GM19239 (cell line): ENCODE results near the gene DNMT3B.
"Not testable (repeated sequence)": the region's sequence is repeated elsewhere in the genome, so short reads cannot be mapped to it uniquely, and the experiment has no call there.

Experiments used
- DNase-seq: peaks from one replicate; pipeline ENCODE4 v3.0.0; 2011; ENCODE audit warnings: low spot score; ENCODE audit not compliant: insufficient read length
- FAIRE-seq: peaks from 2 replicates; lab custom pipeline; 2011; peaks lifted over from hg19 to GRCh38; lab: Jason Lieb, UNC

Gene DNMT3B

GRCh38 chr20:32761831-32762753 lies at the start of gene DNMT3B:
Gene DNMT3B (plus strand): TSS chr20:32762385. CDS start chr20:32780324, 17,939 bp downstream.
- peak; percentile 82 for DNase-seq
- no peak for FAIRE-seq

GRCh38 chr20:32718749-32719348 lies 43.3 kb upstream of the DNMT3B start:
- FAIRE-seq = no peak

DNA sequence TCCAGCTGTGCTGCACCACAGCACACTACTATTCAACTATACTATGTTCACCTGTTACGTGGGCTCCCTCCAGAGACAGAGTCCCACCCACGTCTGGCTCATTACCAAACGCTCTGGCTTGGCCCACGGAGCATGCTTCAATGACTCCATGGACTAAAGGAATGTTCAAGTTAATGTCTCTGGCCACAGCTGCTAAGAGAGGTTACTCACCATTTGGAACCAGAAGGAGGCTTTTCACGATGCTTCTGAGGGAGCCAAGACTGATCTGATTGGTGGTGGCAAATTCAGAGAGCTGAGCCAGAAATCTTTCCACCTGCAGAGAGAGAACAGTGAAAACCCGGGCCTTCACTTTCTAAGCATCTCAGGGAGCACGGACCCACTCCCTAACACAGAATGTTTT lies 34.5 kb upstream of the DNMT3B start:
- DNase-seq = no peak
- FAIRE-seq = no peak

More at GRCh38 chr20:32718749-32719348, 43.3 kb upstream of the DNMT3B start:
- DNase-seq = no peak

DNA sequence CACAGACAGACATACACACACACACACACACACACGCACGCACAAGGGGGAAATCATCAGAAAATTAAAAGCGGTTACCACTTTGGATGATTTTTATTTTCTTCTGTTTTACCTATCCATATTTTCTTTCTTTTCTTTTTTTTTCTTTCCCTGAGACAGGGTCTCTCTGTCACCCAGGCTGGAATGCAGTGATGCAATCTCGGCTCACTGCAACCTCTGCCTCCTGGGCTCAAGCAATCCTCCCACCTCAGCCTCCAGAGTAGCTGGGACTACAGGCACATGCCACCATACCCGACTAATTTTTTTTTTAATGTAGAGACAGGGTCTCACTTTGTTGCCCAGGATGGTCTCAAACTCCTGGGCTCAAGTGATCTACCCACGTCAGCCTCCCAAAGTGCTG lies 33.8 kb upstream of the DNMT3B start:
- FAIRE-seq = not testable (repeated sequence)

GRCh38 chr20:32729334-32729733 lies 32.9 kb upstream of the DNMT3B start:
- not testable (repeated sequence) for DNase-seq, FAIRE-seq

More for the DNA sequence above, 33.8 kb upstream of the DNMT3B start:
- DNase-seq = not testable (repeated sequence)

GRCh38 chr20:32731882-32732266 lies 30.3 kb upstream of the DNMT3B start:
- DNase-seq (no peak), FAIRE-seq (no peak)

GRCh38 chr20:32737371-32738223 lies 24.6 kb upstream of the DNMT3B start:
- FAIRE-seq = no peak
- no peak for DNase-seq

GRCh38 chr20:32741151-32741550 lies 21.0 kb upstream of the DNMT3B start:
- DNase-seq = no peak
- no peak for FAIRE-seq

DNA sequence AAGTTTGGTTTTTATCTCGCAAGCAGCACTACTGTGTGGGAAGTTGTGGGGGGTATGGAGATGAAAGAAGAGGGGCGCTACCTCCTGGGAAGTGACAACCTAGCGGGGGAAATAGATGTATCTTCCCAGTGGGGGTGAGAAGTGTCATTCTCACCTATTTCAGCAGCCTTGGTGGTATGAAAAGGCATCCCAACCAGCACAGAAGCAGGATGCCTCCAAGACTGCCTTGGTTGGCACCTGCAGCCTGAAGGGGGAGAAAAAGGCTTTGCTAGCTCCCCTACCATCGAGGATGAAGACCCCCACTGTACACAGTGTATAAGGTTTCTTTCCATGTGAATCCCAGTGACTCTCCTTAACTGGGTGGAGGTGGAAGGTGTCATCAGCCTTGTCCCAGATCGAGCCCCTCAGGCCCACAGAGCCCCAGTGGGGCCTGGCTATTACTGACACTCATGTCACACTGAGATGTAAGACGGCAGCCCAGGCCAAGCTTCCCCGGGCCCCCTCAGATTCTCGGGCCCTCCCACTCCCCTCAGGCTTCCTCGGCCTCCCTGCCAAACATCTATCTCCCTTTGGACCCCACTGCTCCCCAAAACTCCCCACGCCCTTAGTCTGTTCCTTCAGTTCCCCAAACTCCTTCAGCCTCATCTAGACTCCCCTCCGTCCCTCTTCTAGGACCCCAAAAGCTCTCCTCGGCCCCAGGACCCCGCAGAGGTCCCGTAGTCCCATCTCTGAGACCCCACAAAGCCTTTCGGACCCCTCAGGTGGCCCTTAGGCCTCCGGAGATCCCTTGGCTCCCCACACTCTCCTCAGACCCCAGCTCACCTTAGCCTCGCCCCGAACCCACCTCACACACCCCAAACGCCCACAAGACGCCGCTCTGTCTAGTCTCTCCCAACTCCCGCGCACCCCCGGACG lies 19.6 kb upstream of the DNMT3B start:
- no peak for DNase-seq
- no peak for FAIRE-seq

GRCh38 chr20:32743237-32744112 lies 18.7 kb upstream of the DNMT3B start, which contains the start of gene COMMD7:
Gene COMMD7 (minus strand): TSS chr20:32743467. CDS start chr20:32743391, 76 bp downstream.
- peak; percentile 55 for DNase-seq
- peak; percentile 23 for FAIRE-seq

DNA sequence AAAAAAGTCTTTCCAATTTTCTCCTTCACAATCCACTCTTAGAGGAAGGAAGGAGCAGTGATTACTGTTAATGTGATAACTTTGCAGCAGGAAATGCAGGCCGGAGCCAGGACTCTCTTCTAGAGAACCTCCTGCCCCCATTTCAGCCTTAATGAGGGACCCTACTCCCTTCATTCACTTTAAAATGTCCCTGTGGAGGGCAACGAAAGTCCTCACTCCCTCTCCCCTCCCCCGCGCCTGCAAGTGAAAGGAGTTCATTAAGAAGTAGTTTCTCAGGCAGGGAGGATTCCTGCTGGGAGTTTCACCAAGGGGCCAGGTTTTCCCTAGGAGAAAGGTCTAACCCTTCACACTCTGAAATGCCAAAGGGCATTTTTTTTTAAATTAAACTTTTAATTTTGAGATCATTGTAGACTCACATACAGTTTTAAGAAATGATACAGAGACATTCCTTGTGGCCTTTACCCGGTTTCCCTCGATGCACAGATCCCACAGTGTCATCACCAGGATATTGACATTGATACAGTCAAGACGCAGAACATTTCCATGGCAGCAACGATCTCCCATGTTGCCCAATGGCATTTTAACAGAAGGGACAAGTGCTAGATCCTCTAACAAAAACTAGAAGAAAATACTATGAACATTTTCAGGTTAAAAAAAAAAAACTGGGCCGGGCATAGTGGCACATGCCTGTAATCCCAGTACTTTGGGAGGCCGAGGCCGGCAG lies 12.1 kb upstream of the DNMT3B start:
- FAIRE-seq (no peak), DNase-seq (no peak)

DNA sequence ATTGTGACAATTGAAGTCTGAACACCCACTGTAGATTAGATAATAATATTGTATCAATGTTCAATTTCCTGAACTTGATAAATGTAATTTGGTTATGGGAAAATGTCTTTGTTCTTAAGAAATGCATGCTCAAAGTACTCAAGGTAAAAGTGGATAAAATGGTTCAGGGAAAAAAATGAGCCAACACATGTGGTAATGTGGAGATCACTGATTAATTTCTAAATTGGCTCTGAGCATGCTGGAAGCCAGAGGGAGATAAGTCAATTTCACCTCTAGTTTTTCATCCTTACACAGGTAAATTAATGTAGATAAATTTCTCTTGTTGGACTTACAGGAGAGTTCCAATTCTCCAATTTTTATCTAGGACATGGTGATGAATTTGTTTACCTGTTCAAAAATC lies 10.9 kb upstream of the DNMT3B start:
- no peak for DNase-seq
- FAIRE-seq = no peak

- no peak for FAIRE-seq
- DNase-seq = no peak
These were observed 10.3 kb upstream of the DNMT3B start for GRCh38 chr20:32751702-32752457.

GRCh38 chr20:32752458-32753250 lies 9.5 kb upstream of the DNMT3B start:
- FAIRE-seq (no peak), DNase-seq (no peak)

- no peak for DNase-seq
- no peak for FAIRE-seq
These were observed 8.5 kb upstream of the DNMT3B start for GRCh38 chr20:32753731-32754130.

DNA sequence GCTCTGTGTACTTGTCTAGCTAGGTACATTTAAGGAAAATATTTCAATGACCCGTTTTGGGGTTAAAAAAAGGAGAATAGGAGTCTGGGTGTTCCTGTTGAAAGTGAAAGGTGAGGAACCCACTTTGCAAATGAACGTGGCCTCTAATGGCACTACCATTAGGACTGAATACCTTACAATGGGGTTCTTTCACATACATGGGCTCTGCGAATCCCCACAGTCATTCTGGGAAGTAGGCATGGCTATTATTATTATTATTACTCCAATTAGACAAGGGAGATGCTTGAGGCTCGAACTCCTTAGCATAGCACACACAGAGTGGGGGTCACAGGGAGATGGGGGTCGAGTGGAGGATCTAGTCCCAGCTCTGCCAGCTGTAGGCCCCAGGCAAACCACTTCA lies 6.0 kb upstream of the DNMT3B start:
- FAIRE-seq (no peak), DNase-seq (no peak)
